ENCODE results near the gene SLC16A3. TPM values are rescaled to one million over a fixed set of nuclear protein-coding genes. Genes with fewer than 3 reads are reported as not detected.

Gene SLC16A3
- total and polyA plus RNA-seq, 2 donors (not counting 3 experiments of a cell fraction or from before 2014, with no cell fraction given): 95.9 to 171 TPM

DNA sequence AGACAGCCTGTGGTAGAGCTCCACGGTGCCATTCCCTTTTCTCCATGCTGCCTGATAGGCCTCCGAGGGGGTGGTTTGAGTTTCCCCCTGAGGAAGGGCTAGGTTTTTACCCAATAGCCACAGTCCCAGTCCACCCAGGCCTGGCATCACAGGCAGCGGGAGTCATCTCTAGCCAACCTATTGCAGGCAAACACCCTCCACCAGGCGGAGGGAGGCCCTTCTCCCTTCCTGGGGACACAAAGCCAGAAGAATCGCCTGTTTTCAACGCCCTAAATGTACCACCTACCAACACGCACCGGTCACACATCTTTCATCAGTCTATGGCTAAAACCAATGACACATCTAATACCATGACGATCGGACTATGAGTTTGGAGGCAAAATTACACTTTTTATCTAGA is 37.3 kb downstream of the SLC16A3 start:
- CTCF ChIA-PET: no interaction called here
- Histone ChIP-seq H3K27me3 (ENCODE audit: control insufficient read depth in 2 of 2, insufficient read depth in 2 of 2, low read length in 2 of 2) (no peaks in the 10 kb centered on the region), H3K36me3 (ENCODE audit: control insufficient read depth in 2 of 2, extremely low read depth in 1 of 2, insufficient read depth in 2 of 2, low read length in 2 of 2) (peaks cover 35 to 64% of the 10 kb centered on the region in 2 experiments), H3K9ac (replicated peaks; ENCODE audit: extremely low read depth, insufficient read depth, low read length) (no peak overlapping the region), H3K9me3 (replicated peaks; ENCODE audit: control insufficient read depth, insufficient read depth, low read length) (no peaks in the 10 kb centered on the region), H2AFZ (ENCODE audit: low read depth, low read length) (no peak overlapping the region), H4K20me1 (replicated peaks; ENCODE audit: control insufficient read depth, extremely low read depth, insufficient read depth, low read length) (peaks cover 8% of the 10 kb centered on the region), H3K9me1 (replicated peaks; ENCODE audit: control insufficient read depth, extremely low read depth, insufficient read depth, low read length) (no peaks in the 10 kb centered on the region), H3K79me2 (ENCODE audit: control insufficient read depth, insufficient read depth, low read length) (peaks cover 97% of the 10 kb centered on the region), H3K4me2 (ENCODE audit: insufficient read depth, low read length) (no peak overlapping the region), H3K4me3 (replicated peaks in 1 of 3; ENCODE audit: insufficient read depth in 1 of 3, low read depth in 1 of 3, low read length in 3 of 3) (no peak overlapping the region), H3K4me1 (ENCODE audit: control insufficient read depth, extremely low read depth, insufficient read depth, low read length) (peaks cover 12% of the 10 kb centered on the region), H3K27ac (ENCODE audit: insufficient read depth, low read depth, low read length) (no peak overlapping the region)
- POLR2A ChIA-PET: no interaction called here
- no TSS peak for BruUV-seq (replicated peaks)
- TF ChIP-seq MAX (IDR thresholded peaks at IDR 0.05; ENCODE audit: insufficient read depth, insufficient read length) (no peak), GATA2 (IDR thresholded peaks at IDR 0.05; ENCODE audit: insufficient read depth, insufficient read length, low read depth, low read length) (no peak)
- dilution Hi-C loops (cut with MboI; ENCODE audit: extremely low pct_ligation_motif_present, low sequenced_read_pairs) (no loop called here), intact Hi-C loops (cut with micrococcal nuclease) (no loop called here)
- FAIRE-seq (no peak), DNase-seq (ENCODE audit: low read depth, low spot score) (no peak)

GRCh38 chr17:82267575-82268379 is 38.9 kb downstream of the SLC16A3 start:
- H3K9me3 ChIP-seq (replicated peaks; ENCODE audit: control insufficient read depth, insufficient read depth, low read length): no peaks in the 10 kb centered on the region
- peaks cover 21% of the 10 kb centered on the region for H3K4me1 ChIP-seq (ENCODE audit: control insufficient read depth, extremely low read depth, insufficient read depth, low read length)
- no TSS peak for BruUV-seq (replicated peaks)
- H3K79me2 ChIP-seq (ENCODE audit: control insufficient read depth, insufficient read depth, low read length): peaks cover 97% of the 10 kb centered on the region
- no peaks in the 10 kb centered on the region for H3K27me3 ChIP-seq (ENCODE audit: control insufficient read depth in 2 of 2, insufficient read depth in 2 of 2, low read length in 2 of 2)
- TF ChIP-seq JUN (IDR thresholded peaks at IDR 0.05; ENCODE audit: borderline replicate concordance, insufficient read depth, insufficient read length, low read depth): peak; percentile 85
- no peak for TF ChIP-seq GATA2 (IDR thresholded peaks at IDR 0.05; ENCODE audit: insufficient read depth, insufficient read length, low read depth, low read length)
- no peak for TF ChIP-seq POLR2A (IDR thresholded peaks at IDR 0.05; ENCODE audit: low read depth, low read length)
- TF ChIP-seq CTCF (IDR thresholded peaks at IDR 0.05; ENCODE audit: extremely low read depth in 1 of 2, insufficient read depth in 1 of 2, low read depth in 1 of 2, low read length in 2 of 2): peak in 1 of 2 donors; percentile 17
- peak; percentile 92 for TF ChIP-seq FOS (IDR thresholded peaks at IDR 0.05; ENCODE audit: borderline replicate concordance, insufficient read depth, low read length)
- TF ChIP-seq POLR2AphosphoS5 (IDR thresholded peaks at IDR 0.05; ENCODE audit: insufficient read depth, low read depth, low read length): peak; percentile 52
- TF ChIP-seq EZH2 (IDR thresholded peaks at IDR 0.05; ENCODE audit: borderline replicate concordance, low read depth, low read length, severe bottlenecking): no peak
- TF ChIP-seq MYC (IDR thresholded peaks at IDR 0.05; ENCODE audit: low read depth, low read length): no peak
- TF ChIP-seq MAX (IDR thresholded peaks at IDR 0.05; ENCODE audit: insufficient read depth, insufficient read length): no peak
- H3K27ac ChIP-seq (ENCODE audit: insufficient read depth, low read depth, low read length): peak overlapping the region; percentile 50
- intact Hi-C loops (cut with micrococcal nuclease): no loop called here
- H3K4me3 ChIP-seq (replicated peaks in 1 of 3; ENCODE audit: insufficient read depth in 1 of 3, low read depth in 1 of 3, low read length in 3 of 3): no peak overlapping the region
- H3K36me3 ChIP-seq (ENCODE audit: control insufficient read depth in 2 of 2, extremely low read depth in 1 of 2, insufficient read depth in 2 of 2, low read length in 2 of 2): peaks cover 25 to 56% of the 10 kb centered on the region in 2 experiments
- FAIRE-seq (peak; percentile 98), DNase-seq (ENCODE audit: low read depth, low spot score) (peak; percentile 82)
- H2AFZ ChIP-seq (ENCODE audit: low read depth, low read length): no peak overlapping the region
- ChIA-PET POLR2A (interaction anchor here (0.6 kb wide), 1 partner anchor 13 kb away, joined by 8 read pairs; no protein-coding TSS in a partner anchor), CTCF (interaction anchor here (0.8 to 1.5 kb wide), 3 partner anchors 21 to 31 kb away, joined by 3 to 4 read pairs (median 4); no protein-coding TSS in a partner anchor)
- H3K4me2 ChIP-seq (ENCODE audit: insufficient read depth, low read length): peak overlapping the region; percentile 1
- peak overlapping the region; percentile 4 for H3K9ac ChIP-seq (replicated peaks; ENCODE audit: extremely low read depth, insufficient read depth, low read length)
- dilution Hi-C loops (cut with MboI; ENCODE audit: extremely low pct_ligation_motif_present, low sequenced_read_pairs): no loop called here
- peaks cover 8% of the 10 kb centered on the region for H4K20me1 ChIP-seq (replicated peaks; ENCODE audit: control insufficient read depth, extremely low read depth, insufficient read depth, low read length)
- H3K9me1 ChIP-seq (replicated peaks; ENCODE audit: control insufficient read depth, extremely low read depth, insufficient read depth, low read length): no peaks in the 10 kb centered on the region
